ENCODE data around the gene SMG6. TPM values are rescaled to one million over a fixed set of nuclear protein-coding genes. Genes with fewer than 3 reads are reported as not detected.

The SMG6 gene
- total RNA-seq, 1 donor from 2014 or later, result 43.0 TPM

DNA sequence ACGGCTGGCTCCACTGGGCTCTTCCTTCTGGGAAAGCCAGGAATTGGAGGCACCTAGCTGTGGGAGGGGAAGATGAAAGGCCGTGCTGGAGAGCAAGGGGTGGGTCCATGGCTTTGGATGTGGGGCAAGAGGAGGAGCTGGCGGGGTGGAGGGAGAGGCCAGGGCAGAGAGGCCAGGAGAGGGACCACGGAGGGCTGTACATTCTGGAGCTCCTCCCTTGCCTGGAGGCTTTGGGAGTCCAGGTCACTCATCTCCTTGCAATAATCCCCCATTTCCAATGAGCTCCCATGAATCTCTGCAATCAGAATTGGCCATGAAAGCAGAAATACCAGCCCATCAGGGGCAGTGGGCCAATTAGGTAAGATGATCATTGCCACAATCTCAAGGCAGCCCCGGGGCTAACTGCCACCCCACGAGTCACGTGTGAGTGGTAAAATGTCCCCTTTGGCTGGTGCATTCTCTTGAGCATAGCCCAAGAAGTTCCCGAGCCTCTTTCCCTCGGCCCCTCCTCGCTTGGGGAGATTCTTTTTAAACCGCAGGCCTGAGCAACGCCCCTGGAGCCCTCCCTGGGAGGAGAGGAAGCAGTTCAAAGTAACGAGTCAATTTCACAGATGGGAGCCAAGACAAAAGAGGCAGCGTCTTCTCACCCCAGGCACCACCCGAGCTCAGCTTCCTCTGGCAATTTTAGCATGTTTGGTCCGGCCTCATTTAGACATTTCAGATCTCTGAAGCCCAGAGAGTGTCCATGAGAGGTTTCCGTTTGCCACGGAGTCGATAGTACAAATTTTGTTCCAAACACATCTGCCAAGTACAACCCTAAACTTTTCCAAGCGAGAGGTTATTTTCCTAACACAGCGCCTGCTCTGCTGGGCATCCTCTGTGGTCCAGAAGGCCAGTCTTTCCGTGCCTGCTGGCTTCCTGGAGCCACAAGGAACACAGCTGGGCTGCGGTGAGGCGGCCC lies 291.9 kb downstream of the SMG6 start:
- H3K9me3 Mint-ChIP-seq, result no peaks in the 10 kb centered on the region

More for the DNA sequence above, 291.9 kb downstream of the SMG6 start:
- H3K27ac Mint-ChIP-seq, result no peak overlapping the region
- peaks cover 2% of the 10 kb centered on the region for H3K27me3 Mint-ChIP-seq (ENCODE audit: low read depth)
- H3K36me3 Mint-ChIP-seq (ENCODE audit: low read depth), result no peaks in the 10 kb centered on the region
- intact Hi-C loops (cut with micrococcal nuclease), result no loop called here
- no peaks in the 10 kb centered on the region for H3K4me1 Mint-ChIP-seq (ENCODE audit: low read depth)
- H3K4me3 Mint-ChIP-seq (ENCODE audit: low read depth), result no peak overlapping the region
- DNase-seq (ENCODE audit: low spot score), result no peak

Other genes with a start within 250 kb of the SMG6 start
- gene HIC1, start 248.7 kb downstream of the SMG6 start, total RNA-seq, result 42.6 and 43.5 TPM in 2 replicates
- gene SRR, start 165 bp upstream of the SMG6 start, total RNA-seq, result 17.3 and 18.4 TPM in 2 replicates
- gene TSR1, start 32.7 kb upstream of the SMG6 start, total RNA-seq, result 75.9 and 78.3 TPM in 2 replicates
- 50.6 and 55.4 TPM in 2 replicates for gene SGSM2, start 33.7 kb upstream of the SMG6 start, total RNA-seq
- 28.1 and 30.4 TPM in 2 replicates for gene MNT, start 97.3 kb upstream of the SMG6 start, total RNA-seq
- 49.1 and 49.2 TPM in 2 replicates for gene METTL16, start 208.1 kb upstream of the SMG6 start, total RNA-seq

Measured in activated T-helper 2 cell treated with anti-CD3 and anti-CD28 coated beads, Interferon-gamma antibody, Interleukin-2, Interleukin-4, amounts not matched to agents 10 μg/mL and 5 μg/mL and 100 μg/mL, durations not matched to agents 14 hours and 24 hours and 36 hours (primary cell).